Measurements from ENCODE around the gene GID4.

DNA sequence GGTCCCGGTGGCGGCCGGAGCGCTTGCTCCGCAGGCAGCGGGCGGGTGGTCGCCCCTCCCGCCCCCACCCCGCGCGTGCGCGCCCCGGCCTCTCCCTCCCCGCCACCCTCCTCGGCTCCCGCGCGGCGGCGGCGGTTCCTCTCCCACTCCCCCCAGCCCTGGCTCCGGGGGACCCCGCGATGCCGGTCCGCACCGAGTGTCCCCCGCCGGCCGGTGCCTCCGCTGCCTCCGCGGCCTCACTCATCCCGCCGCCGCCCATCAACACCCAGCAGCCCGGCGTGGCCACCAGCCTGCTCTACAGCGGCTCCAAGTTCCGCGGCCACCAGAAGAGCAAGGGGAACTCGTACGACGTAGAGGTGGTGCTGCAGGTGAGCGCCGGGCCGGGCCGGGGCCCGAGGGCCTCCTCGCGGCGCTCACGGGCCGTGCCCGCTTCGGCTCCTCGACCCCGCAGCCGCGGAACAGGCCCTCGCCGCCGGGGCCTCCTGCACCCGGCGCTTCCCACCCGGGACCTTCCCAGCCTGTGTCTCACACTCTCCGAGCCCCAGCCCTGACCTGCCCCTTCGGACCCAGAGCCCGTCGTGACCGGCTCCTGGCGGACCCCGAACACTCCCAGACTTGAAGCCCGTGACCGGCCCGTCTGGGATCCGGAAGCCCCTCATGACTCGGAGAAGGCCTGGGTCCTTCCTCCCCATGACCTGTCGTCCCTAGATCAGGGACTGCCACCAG, 490 bp downstream of the GID4 start:
- TF ChIP-seq NFIC (IDR thresholded peaks at IDR 0.05) (no peak), EGR1 (IDR thresholded peaks at IDR 0.05) (no peak), TAF1 (IDR thresholded peaks at IDR 0.05; ENCODE audit: low read depth) (no peak), YY1 (IDR thresholded peaks at IDR 0.05; ENCODE audit: low read depth) (no peak), CREB1 (IDR thresholded peaks at IDR 0.05; ENCODE audit: low read depth) (no peak)
